ENCODE measurements around the gene CNTNAP2. TPM values are rescaled to one million over a fixed set of nuclear protein-coding genes. Genes with fewer than 3 reads are reported as not detected.

Gene CNTNAP2
- total RNA-seq, 1 donor from 2014 or later: 110 TPM

- no peak for DNase-seq (ENCODE audit: low spot score in 2 of 2)
- FAIRE-seq: no peak
Observed at GRCh38 chr7:146411975-146412374, 295.4 kb downstream of the CNTNAP2 start.

GRCh38 chr7:146412781-146413180 is 296.2 kb downstream of the CNTNAP2 start:
- DNase-seq (ENCODE audit: low spot score in 2 of 2) (no peak), FAIRE-seq (no peak)

GRCh38 chr7:146414373-146414772 is 297.8 kb downstream of the CNTNAP2 start:
- FAIRE-seq: no peak
- DNase-seq (ENCODE audit: low spot score in 2 of 2): no peak

GRCh38 chr7:146414937-146415336 is 298.3 kb downstream of the CNTNAP2 start:
- DNase-seq (ENCODE audit: low spot score in 2 of 2) (no peak), FAIRE-seq (no peak)

- FAIRE-seq (no peak), DNase-seq (ENCODE audit: low spot score in 2 of 2) (no peak)
Observed at GRCh38 chr7:146417176-146417575, 300.6 kb downstream of the CNTNAP2 start.

GRCh38 chr7:146423446-146423845 is 306.8 kb downstream of the CNTNAP2 start:
- FAIRE-seq: no peak

GRCh38 chr7:146424084-146424483 is 307.5 kb downstream of the CNTNAP2 start:
- DNase-seq (ENCODE audit: low spot score in 2 of 2): no peak
- no peak for FAIRE-seq

More at GRCh38 chr7:146423446-146423845, 306.8 kb downstream of the CNTNAP2 start:
- no peak for DNase-seq (ENCODE audit: low spot score in 2 of 2)

GRCh38 chr7:146433501-146433900 is 316.9 kb downstream of the CNTNAP2 start:
- no peak for DNase-seq (ENCODE audit: low spot score in 2 of 2)
- FAIRE-seq: no peak

GRCh38 chr7:146443102-146443501 is 326.5 kb downstream of the CNTNAP2 start:
- no peak for FAIRE-seq

GRCh38 chr7:146449625-146450024 is 333.0 kb downstream of the CNTNAP2 start:
- DNase-seq (ENCODE audit: low spot score in 2 of 2) (no peak), FAIRE-seq (no peak)

More at GRCh38 chr7:146443102-146443501, 326.5 kb downstream of the CNTNAP2 start:
- DNase-seq (ENCODE audit: low spot score in 2 of 2): no peak

- no peak for DNase-seq (ENCODE audit: low spot score in 2 of 2)
- FAIRE-seq: no peak
Observed at GRCh38 chr7:146455091-146455655, 338.6 kb downstream of the CNTNAP2 start.

GRCh38 chr7:146479040-146479439 is 362.4 kb downstream of the CNTNAP2 start:
- no peak for DNase-seq (ENCODE audit: low spot score in 2 of 2)
- FAIRE-seq: no peak

GRCh38 chr7:146486519-146486918 is 369.9 kb downstream of the CNTNAP2 start:
- DNase-seq (ENCODE audit: low spot score in 2 of 2): no peak
- FAIRE-seq: no peak

GRCh38 chr7:146492017-146492416 is 375.4 kb downstream of the CNTNAP2 start:
- DNase-seq (ENCODE audit: low spot score in 2 of 2): no peak
- no peak for FAIRE-seq

- FAIRE-seq: no peak
- no peak for DNase-seq (ENCODE audit: low spot score in 2 of 2)
Observed at GRCh38 chr7:146494952-146495596, 378.5 kb downstream of the CNTNAP2 start.

- FAIRE-seq: no peak
Observed at GRCh38 chr7:146496657-146497056, 380.1 kb downstream of the CNTNAP2 start.

GRCh38 chr7:146499970-146500369 is 383.4 kb downstream of the CNTNAP2 start:
- FAIRE-seq (peak; percentile 51), DNase-seq (ENCODE audit: low spot score in 2 of 2) (no peak)

More at GRCh38 chr7:146496657-146497056, 380.1 kb downstream of the CNTNAP2 start:
- DNase-seq (ENCODE audit: low spot score in 2 of 2): no peak

GRCh38 chr7:146503844-146504243 is 387.2 kb downstream of the CNTNAP2 start:
- DNase-seq (ENCODE audit: low spot score in 2 of 2): no peak
- FAIRE-seq: no peak

GRCh38 chr7:146510088-146510680 is 393.6 kb downstream of the CNTNAP2 start:
- no peak for DNase-seq (ENCODE audit: low spot score in 2 of 2)

GRCh38 chr7:146514304-146514703 is 397.7 kb downstream of the CNTNAP2 start:
- FAIRE-seq (no peak), DNase-seq (ENCODE audit: low spot score in 2 of 2) (no peak)

More at GRCh38 chr7:146510088-146510680, 393.6 kb downstream of the CNTNAP2 start:
- FAIRE-seq: no peak

GRCh38 chr7:146528581-146528980 is 412.0 kb downstream of the CNTNAP2 start:
- DNase-seq (ENCODE audit: low spot score in 2 of 2): no peak
- FAIRE-seq: no peak

- no peak for DNase-seq (ENCODE audit: low spot score in 2 of 2)
- no peak for FAIRE-seq
Observed at GRCh38 chr7:146539836-146540235, 423.2 kb downstream of the CNTNAP2 start.

Measured in frontal cortex (tissue), 4 donors.